ENCODE results near the gene ZC2HC1B. TPM values are rescaled to one million over a fixed set of nuclear protein-coding genes. Genes with fewer than 3 reads are reported as not detected.

Gene ZC2HC1B
- total and polyA plus RNA-seq, 10 of the 15 experiments (the other 5 are each of a cell fraction or from before 2014, with no cell fraction given) = 0.09 to 0.36 (median 0.31) TPM; not detected in 5

DNA sequence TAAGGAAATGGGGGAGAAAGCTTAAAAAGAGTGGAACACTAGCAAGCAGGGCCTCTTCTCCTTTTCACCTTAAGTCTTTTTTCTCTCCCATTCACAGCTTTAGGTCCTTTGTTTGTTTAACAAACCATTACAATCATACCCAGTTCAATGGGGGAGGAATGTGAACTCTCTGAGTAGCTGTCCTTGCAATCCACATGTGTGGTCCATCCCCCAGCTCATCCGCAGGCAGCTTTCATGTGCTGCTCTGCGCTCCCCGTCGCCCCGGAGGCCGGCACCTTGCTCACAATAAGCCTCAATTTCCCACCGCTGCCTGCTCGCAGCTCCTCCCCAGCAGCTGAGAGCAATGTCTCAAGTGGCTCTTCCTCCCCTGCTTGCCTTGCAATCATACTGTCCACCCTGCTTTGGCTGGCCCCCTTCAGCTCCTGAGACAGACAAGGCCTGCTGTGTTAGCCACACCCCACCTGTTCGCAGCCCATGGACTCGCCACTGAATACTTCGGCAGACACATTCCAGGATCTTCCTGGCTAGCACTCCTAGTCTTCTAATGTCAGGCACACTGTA, 94.6 kb downstream of the ZC2HC1B start:
- no peaks in the 10 kb centered on the region for H3K27me3 ChIP-seq (replicated peaks in 1 of 2; ENCODE audit: control insufficient read depth in 2 of 2, insufficient read depth in 2 of 2, low read length in 1 of 2)
- H3K36me3 ChIP-seq (ENCODE audit: control insufficient read depth in 2 of 2, insufficient read depth in 2 of 2, low read length in 1 of 2) = no peaks in the 10 kb centered on the region
- H4K20me1 ChIP-seq (ENCODE audit: control insufficient read depth, insufficient read depth) = no peaks in the 10 kb centered on the region
- no TSS peak for BruUV-seq (replicated peaks)
- H3K4me2 ChIP-seq (ENCODE audit: control insufficient read depth, insufficient read depth) = no peak overlapping the region
- no peak overlapping the region for H3K4me3 ChIP-seq
- H2AFZ ChIP-seq (ENCODE audit: control insufficient read depth, low read depth, low read length) = no peak overlapping the region
- in situ Hi-C loops (cut with MboI) (no loop called here), intact Hi-C loops (cut with micrococcal nuclease; ENCODE audit: unreplicated experiment) (no loop called here)
- ChIA-PET CTCF (interaction anchor here (1.1 to 3.1 kb wide), 5 partner anchors 17 to 383 kb away, joined by 3 to 15 read pairs (median 5); no protein-coding TSS in a partner anchor), SMC1A (ENCODE audit: uncharacterized antibody, unreplicated experiment) (no interaction called here), POLR2A (interaction anchor here (0.6 to 1.4 kb wide), 2 partner anchors 18 to 19 kb away, joined by 4 read pairs; no protein-coding TSS in a partner anchor), RAD21 (ENCODE audit: unreplicated experiment) (interaction anchor here (2.6 kb wide), 1 partner anchor 19 kb away, joined by 5 read pairs; no protein-coding TSS in a partner anchor)
- H3K9ac ChIP-seq (ENCODE audit: control insufficient read depth, insufficient read depth, low read length) = no peak overlapping the region
- no peaks in the 10 kb centered on the region for H3K79me2 ChIP-seq (ENCODE audit: control insufficient read depth, insufficient read depth, low read length)
- H3K4me1 ChIP-seq (ENCODE audit: control insufficient read depth, insufficient read depth, low read length) = no peaks in the 10 kb centered on the region; the same call in 1 of the 2 replicates
- no peak for TF ChIP-seq TCF7 (IDR thresholded peaks at IDR 0.05; ENCODE audit: borderline replicate concordance)
- TF ChIP-seq TARDBP (IDR thresholded peaks at IDR 0.05; ENCODE audit: borderline replicate concordance) = no peak
- TF ChIP-seq HSF1 (IDR thresholded peaks at IDR 0.05; ENCODE audit: low read depth, low read length) = no peak
- TF ChIP-seq BCL11A (IDR thresholded peaks at IDR 0.05; ENCODE audit: low read depth, low read length) = no peak
- TF ChIP-seq, protein P1, sequence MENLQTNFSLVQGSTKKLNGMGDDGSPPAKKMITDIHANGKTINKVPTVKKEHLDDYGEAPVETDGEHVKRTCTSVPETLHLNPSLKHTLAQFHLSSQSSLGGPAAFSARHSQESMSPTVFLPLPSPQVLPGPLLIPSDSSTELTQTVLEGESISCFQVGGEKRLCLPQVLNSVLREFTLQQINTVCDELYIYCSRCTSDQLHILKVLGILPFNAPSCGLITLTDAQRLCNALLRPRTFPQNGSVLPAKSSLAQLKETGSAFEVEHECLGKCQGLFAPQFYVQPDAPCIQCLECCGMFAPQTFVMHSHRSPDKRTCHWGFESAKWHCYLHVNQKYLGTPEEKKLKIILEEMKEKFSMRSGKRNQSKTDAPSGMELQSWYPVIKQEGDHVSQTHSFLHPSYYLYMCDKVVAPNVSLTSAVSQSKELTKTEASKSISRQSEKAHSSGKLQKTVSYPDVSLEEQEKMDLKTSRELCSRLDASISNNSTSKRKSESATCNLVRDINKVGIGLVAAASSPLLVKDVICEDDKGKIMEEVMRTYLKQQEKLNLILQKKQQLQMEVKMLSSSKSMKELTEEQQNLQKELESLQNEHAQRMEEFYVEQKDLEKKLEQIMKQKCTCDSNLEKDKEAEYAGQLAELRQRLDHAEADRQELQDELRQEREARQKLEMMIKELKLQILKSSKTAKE (IDR thresholded peaks at IDR 0.05; ENCODE audit: low read depth, poor library complexity, severe bottlenecking) = no peak
- no peak for TF ChIP-seq MTA2 (IDR thresholded peaks at IDR 0.05; ENCODE audit: low read depth)
- no peak for TF ChIP-seq MEF2A (IDR thresholded peaks at IDR 0.05; ENCODE audit: insufficient read depth, low read depth, low read length)
- no peak for TF ChIP-seq RBBP5 (conservative IDR thresholded peaks at IDR 0.05)
- no peak for TF ChIP-seq SIX5 (IDR thresholded peaks at IDR 0.05; ENCODE audit: low read depth, low read length, severe bottlenecking)
- no peak for TF ChIP-seq BACH1 (IDR thresholded peaks at IDR 0.05; ENCODE audit: borderline replicate concordance)
- TF ChIP-seq ZNF24 (IDR thresholded peaks at IDR 0.05) = no peak
- no peak for TF ChIP-seq NRF1 (conservative IDR thresholded peaks at IDR 0.05; ENCODE audit: low read depth, low read length)
- TF ChIP-seq, protein P2, sequence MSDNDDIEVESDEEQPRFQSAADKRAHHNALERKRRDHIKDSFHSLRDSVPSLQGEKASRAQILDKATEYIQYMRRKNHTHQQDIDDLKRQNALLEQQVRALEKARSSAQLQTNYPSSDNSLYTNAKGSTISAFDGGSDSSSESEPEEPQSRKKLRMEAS (IDR thresholded peaks at IDR 0.05; ENCODE audit: low read depth, low read length) = no peak
- TF ChIP-seq JUNB (IDR thresholded peaks at IDR 0.05) = no peak
- TF ChIP-seq YBX1 (IDR thresholded peaks at IDR 0.05) = no peak
- TF ChIP-seq, protein P3, sequence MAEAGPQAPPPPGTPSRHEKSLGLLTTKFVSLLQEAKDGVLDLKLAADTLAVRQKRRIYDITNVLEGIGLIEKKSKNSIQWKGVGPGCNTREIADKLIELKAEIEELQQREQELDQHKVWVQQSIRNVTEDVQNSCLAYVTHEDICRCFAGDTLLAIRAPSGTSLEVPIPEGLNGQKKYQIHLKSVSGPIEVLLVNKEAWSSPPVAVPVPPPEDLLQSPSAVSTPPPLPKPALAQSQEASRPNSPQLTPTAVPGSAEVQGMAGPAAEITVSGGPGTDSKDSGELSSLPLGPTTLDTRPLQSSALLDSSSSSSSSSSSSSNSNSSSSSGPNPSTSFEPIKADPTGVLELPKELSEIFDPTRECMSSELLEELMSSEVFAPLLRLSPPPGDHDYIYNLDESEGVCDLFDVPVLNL (IDR thresholded peaks at IDR 0.05; ENCODE audit: low read depth, low read length) = no peak
- TF ChIP-seq SUPT20H (IDR thresholded peaks at IDR 0.05; ENCODE audit: borderline replicate concordance, control insufficient read depth, low read depth, low read length) = no peak
- H3K9me3 ChIP-seq (replicated peaks; ENCODE audit: control insufficient read depth, insufficient read depth, low read length) = no peaks in the 10 kb centered on the region
- no peak overlapping the region for H3K27ac ChIP-seq (ENCODE audit: control insufficient read depth, insufficient read depth)
- DNase-seq (ENCODE audit: low read depth, low spot score) (no peak), FAIRE-seq (no peak), ATAC-seq (no peak)
- 98% methylated on average over 11 of the region's 11 CpGs for WGBS (ENCODE audit: insufficient coverage, insufficient replicate concordance, low lambda C conversion rate, missing lambda C conversion rate)
